Retinal pigment epithelial cell (primary cell): ENCODE results near the gene FBXW7.

Experiments used
- DNase-seq: peaks from one replicate; pipeline ENCODE4 v3.0.0-alpha.2; 2010; ENCODE audit warnings: low read depth
- H3K4me3 ChIP-seq: 2 replicates; pipeline ENCODE4 v1.5.1; 2011; ENCODE audit warnings: mild to moderate bottlenecking, low read length, control low read depth, moderate library complexity
- TF ChIP-seq, protein P1 (sequence below): conservative IDR thresholded peaks from 2 replicates; pipeline ENCODE4 v1.5.1; 2011; ENCODE audit warnings: low read depth, low read length, control low read depth, inconsistent platforms

FBXW7 gene

GRCh38 chr4:152306541-152306940 is 229.4 kb downstream of the FBXW7 start:
- TF ChIP-seq, protein P1, sequence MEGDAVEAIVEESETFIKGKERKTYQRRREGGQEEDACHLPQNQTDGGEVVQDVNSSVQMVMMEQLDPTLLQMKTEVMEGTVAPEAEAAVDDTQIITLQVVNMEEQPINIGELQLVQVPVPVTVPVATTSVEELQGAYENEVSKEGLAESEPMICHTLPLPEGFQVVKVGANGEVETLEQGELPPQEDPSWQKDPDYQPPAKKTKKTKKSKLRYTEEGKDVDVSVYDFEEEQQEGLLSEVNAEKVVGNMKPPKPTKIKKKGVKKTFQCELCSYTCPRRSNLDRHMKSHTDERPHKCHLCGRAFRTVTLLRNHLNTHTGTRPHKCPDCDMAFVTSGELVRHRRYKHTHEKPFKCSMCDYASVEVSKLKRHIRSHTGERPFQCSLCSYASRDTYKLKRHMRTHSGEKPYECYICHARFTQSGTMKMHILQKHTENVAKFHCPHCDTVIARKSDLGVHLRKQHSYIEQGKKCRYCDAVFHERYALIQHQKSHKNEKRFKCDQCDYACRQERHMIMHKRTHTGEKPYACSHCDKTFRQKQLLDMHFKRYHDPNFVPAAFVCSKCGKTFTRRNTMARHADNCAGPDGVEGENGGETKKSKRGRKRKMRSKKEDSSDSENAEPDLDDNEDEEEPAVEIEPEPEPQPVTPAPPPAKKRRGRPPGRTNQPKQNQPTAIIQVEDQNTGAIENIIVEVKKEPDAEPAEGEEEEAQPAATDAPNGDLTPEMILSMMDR, result no peak
- DNase-seq, result no peak
- H3K4me3 ChIP-seq, result no peak overlapping the region

DNA sequence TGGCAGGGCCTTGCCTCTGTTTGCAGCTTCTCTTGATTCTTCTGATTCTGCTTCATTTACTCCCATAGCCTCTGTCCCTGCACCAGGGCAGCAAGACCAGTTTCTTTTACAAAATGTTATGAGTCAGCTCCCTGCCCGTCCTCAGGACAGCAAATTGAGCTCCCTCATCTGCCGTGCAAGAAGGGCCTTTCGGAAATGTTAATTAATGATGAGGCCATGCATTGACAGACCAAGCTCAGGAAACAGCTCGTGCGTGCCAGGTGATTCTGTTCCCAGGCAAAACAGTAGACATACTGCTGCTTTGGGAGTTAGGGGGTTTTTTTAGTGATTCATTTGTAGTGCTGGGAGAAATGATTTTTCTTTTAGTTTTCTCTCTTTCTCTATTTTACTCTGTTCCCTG is 231.7 kb downstream of the FBXW7 start:
- H3K4me3 ChIP-seq, result no peak overlapping the region
- TF ChIP-seq, protein P1, result no peak
- no peak for DNase-seq

DNA sequence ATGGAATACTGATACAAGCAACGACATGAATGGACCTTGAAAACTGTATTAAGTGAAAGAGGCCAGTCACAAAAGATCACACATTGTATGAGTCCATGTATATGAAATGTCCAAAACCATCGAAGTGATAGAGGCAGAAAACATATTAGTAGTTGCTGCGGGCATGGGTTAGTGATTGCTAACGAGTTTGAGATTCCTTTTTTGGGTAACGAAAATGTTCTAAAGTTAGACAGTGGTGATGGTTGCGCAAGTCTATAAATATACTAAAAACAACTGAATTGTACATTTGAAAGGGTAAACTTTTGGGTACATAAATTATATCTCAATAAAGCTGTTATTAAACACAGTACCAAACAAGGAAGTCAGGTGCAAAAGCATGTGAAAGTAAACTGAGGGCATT is 234.5 kb downstream of the FBXW7 start:
- H3K4me3 ChIP-seq, result no peak overlapping the region
- DNase-seq, result no peak
- TF ChIP-seq, protein P1, result no peak

GRCh38 chr4:152299553-152299952 is 236.3 kb downstream of the FBXW7 start:
- H3K4me3 ChIP-seq, result no peak overlapping the region
- TF ChIP-seq, protein P1, result no peak
- DNase-seq, result no peak

DNA sequence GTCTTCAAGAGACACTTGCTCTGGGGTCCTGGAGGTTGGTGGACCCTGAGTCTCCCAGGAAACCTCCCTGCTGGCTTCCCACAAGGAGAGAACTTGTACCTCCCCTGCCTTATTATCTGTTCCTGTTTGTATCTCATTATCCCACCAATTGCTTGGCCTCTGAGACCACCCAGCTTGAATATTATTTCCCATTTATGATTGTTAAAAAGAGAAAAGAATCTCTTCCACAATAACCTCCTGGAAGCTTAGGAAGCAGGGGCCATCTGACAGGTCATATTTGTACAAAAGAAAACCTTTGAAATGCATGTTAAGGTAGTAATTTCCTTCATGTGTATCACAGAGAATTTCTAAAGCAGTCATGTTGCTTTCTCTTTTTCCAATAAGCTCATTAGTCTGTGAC is 239.5 kb downstream of the FBXW7 start:
- no peak overlapping the region for H3K4me3 ChIP-seq
- TF ChIP-seq, protein P1, result no peak
- no peak for DNase-seq

DNA sequence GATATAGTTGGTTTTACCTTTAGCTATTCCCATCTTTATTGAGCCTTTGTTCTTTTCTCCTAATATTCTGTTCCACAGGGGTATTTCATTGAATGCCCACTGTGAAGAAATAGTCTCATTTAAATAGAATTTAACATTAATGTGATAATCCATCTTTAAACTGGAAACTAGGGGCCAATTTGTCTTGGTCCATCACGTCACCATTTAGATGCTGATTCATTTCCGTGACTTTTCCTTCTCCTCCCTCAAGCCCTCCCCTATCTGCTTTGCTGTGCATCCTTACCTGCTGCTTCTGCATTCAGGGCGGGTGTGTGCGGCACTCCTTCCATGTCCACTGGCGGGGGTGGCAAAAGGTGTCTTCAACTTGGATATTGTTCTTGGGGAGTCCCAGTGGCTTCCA is 241.1 kb downstream of the FBXW7 start:
- TF ChIP-seq, protein P1, result no peak
- no peak for DNase-seq
- H3K4me3 ChIP-seq, result no peak overlapping the region

GRCh38 chr4:152294331-152294730 is 241.6 kb downstream of the FBXW7 start:
- TF ChIP-seq, protein P1, result no peak
- H3K4me3 ChIP-seq, result no peak overlapping the region
- no peak for DNase-seq
